ENCODE results near the gene KRTAP9-7.

KRTAP9-7 gene

GRCh38 chr17:41271858-41272257, 3.6 kb upstream of the KRTAP9-7 start:
- no peak for DNase-seq (ENCODE audit: low spot score)

GRCh38 chr17:41278176-41278955, 2.9 kb downstream of the KRTAP9-7 start:
- DNase-seq (ENCODE audit: low spot score): no peak

GRCh38 chr17:41284043-41284442, 8.5 kb downstream of the KRTAP9-7 start:
- no peak for DNase-seq (ENCODE audit: low spot score)

- no peak for DNase-seq (ENCODE audit: low spot score)
These were observed 9.0 kb downstream of the KRTAP9-7 start for GRCh38 chr17:41284546-41284945.

GRCh38 chr17:41287050-41287449, 11.6 kb downstream of the KRTAP9-7 start:
- DNase-seq (ENCODE audit: low spot score): no peak

GRCh38 chr17:41294016-41294415, 18.5 kb downstream of the KRTAP9-7 start:
- DNase-seq (ENCODE audit: low spot score): no peak

GRCh38 chr17:41296846-41297245, 21.3 kb downstream of the KRTAP9-7 start:
- DNase-seq (ENCODE audit: low spot score): no peak

GRCh38 chr17:41298458-41299135, 23.1 kb downstream of the KRTAP9-7 start:
- DNase-seq (ENCODE audit: low spot score): no peak

GRCh38 chr17:41301204-41301790, 25.8 kb downstream of the KRTAP9-7 start:
- DNase-seq (ENCODE audit: low spot score): no peak

GRCh38 chr17:41301916-41302901, 26.7 kb downstream of the KRTAP9-7 start, which contains the start of gene KRTAP29-1:
Gene KRTAP29-1 (minus strand): TSS chr17:41302851. CDS start chr17:41302851, 0 bp downstream.
- no peak for DNase-seq (ENCODE audit: low spot score)

GRCh38 chr17:41302981-41303380, 27.5 kb downstream of the KRTAP9-7 start:
- no peak for DNase-seq (ENCODE audit: low spot score)

GRCh38 chr17:41304091-41304490, 28.6 kb downstream of the KRTAP9-7 start:
- no peak for DNase-seq (ENCODE audit: low spot score)

GRCh38 chr17:41307647-41308046, 32.1 kb downstream of the KRTAP9-7 start:
- DNase-seq (ENCODE audit: low spot score): no peak

- DNase-seq (ENCODE audit: low spot score): no peak
These were observed 32.9 kb downstream of the KRTAP9-7 start for GRCh38 chr17:41308251-41308917.

- DNase-seq (ENCODE audit: low spot score): no peak
These were observed 33.4 kb downstream of the KRTAP9-7 start, which contains the start of gene KRTAP16-1 for GRCh38 chr17:41308918-41309359. Gene KRTAP16-1 (minus strand): TSS chr17:41309309. CDS start chr17:41309253, 56 bp downstream.

GRCh38 chr17:41311111-41311510, 35.6 kb downstream of the KRTAP9-7 start:
- DNase-seq (ENCODE audit: low spot score): no peak

- no peak for DNase-seq (ENCODE audit: low spot score)
These were observed 39.8 kb downstream of the KRTAP9-7 start, which contains the start of gene KRTAP17-1 for GRCh38 chr17:41315204-41315794. Gene KRTAP17-1 (minus strand): TSS chr17:41315710. CDS start chr17:41315650, 60 bp downstream.

GRCh38 chr17:41315814-41316445, 40.4 kb downstream of the KRTAP9-7 start:
- no peak for DNase-seq (ENCODE audit: low spot score)

- no peak for DNase-seq (ENCODE audit: low spot score)
These were observed 42.7 kb downstream of the KRTAP9-7 start for GRCh38 chr17:41318231-41318630.
